ENCODE results near the gene HSD17B12. TPM values are rescaled to one million over a fixed set of nuclear protein-coding genes. Genes with fewer than 3 reads are reported as not detected.
"Not testable (repeated sequence)": the region's sequence is repeated elsewhere in the genome, so short reads cannot be mapped to it uniquely, and the experiment has no call there.

HSD17B12 gene
- total RNA-seq, 1 donor: 76.5 TPM

DNA sequence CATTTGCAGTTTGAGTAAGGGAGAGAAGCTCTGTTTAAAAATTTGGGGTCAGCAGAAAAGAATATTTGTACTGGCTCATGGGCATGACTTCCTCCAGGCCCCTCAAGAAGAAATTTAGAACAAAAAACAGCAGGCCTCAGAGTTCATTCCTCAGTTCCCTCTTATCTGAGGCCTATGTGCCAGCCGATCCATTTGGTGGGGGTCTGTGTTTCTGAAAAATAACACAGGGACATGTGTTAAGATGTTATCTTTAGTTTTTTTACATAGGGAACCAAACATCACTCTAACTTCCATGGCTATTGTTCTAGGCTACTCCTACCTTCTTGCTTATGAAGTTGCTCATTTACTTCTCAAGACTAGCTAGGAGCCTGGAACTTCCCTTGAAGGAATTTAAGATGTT, 16.2 kb upstream of the HSD17B12 start:
- TF ChIP-seq, protein P1, sequence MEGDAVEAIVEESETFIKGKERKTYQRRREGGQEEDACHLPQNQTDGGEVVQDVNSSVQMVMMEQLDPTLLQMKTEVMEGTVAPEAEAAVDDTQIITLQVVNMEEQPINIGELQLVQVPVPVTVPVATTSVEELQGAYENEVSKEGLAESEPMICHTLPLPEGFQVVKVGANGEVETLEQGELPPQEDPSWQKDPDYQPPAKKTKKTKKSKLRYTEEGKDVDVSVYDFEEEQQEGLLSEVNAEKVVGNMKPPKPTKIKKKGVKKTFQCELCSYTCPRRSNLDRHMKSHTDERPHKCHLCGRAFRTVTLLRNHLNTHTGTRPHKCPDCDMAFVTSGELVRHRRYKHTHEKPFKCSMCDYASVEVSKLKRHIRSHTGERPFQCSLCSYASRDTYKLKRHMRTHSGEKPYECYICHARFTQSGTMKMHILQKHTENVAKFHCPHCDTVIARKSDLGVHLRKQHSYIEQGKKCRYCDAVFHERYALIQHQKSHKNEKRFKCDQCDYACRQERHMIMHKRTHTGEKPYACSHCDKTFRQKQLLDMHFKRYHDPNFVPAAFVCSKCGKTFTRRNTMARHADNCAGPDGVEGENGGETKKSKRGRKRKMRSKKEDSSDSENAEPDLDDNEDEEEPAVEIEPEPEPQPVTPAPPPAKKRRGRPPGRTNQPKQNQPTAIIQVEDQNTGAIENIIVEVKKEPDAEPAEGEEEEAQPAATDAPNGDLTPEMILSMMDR (IDR thresholded peaks at IDR 0.05; ENCODE audit: insufficient read depth, low read length): no peak
- H3K4me3 ChIP-seq (ENCODE audit: low read depth, low read length): no peak overlapping the region
- no peak for DNase-seq (ENCODE audit: low read depth)

DNA sequence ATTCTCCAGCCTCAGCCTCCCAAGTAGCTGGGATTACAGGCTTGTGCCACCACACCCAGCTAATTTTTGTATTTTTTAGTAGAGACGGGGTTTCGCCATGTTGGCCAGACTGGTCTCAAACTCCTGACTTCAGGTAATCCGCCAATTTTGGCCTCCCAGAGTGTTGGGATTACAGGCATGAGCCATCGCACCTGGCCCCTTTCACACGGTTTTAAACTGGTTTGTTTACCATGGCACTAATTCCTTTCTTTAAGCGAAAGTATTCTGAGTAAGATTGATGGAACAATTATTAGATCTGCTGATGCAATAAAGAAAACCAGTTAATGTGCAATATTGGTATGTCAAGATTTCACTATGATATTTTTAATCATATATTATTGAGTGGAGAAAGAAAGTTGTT, 9.3 kb upstream of the HSD17B12 start:
- not testable (repeated sequence) for DNase-seq (ENCODE audit: low read depth)

DNA sequence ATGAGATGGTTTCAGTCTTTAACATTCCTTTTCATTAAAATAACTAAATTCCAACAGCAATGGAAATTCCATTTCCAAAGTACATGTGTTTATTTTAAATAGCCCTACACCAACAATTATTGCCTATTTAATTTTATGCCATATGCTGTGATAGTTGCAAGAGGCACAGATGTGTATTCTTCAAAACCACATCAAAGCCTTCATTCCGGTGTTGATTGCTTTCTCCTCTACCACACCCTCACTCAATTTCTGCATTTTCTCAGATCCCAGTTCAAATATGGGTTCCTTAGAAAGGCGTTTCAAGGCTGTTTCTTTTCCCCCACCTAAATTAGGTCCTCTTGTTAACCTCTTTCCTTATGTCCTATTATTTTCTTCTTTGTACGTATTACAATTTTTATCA, 6.0 kb upstream of the HSD17B12 start:
- TF ChIP-seq, protein P1 (IDR thresholded peaks at IDR 0.05; ENCODE audit: insufficient read depth, low read length): no peak
- no peak overlapping the region for H3K4me3 ChIP-seq (ENCODE audit: low read depth, low read length)
- DNase-seq (ENCODE audit: low read depth): no peak

More for the DNA sequence above, 9.3 kb upstream of the HSD17B12 start:
- not testable (repeated sequence) for H3K4me3 ChIP-seq (ENCODE audit: low read depth, low read length)

DNA sequence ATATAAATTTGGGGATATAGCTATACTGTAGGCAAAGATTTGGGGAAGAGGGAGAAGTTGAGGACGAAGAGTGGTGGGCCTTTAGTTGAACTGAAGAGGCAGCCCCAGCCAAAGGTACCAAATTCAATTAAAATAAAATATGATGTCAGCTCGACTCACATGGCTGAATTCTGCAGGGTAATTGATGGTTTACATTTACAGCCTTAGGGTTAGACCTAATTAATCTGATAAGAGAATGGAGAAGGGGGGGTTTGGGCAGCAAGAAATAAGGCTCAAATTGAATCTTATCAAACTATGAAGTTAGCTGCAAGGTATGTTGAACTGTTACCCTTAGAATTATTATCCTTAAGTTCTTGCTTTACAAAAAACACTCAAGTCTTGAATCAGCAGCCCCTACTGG, 3.6 kb upstream of the HSD17B12 start:
- DNase-seq (ENCODE audit: low read depth): no peak
- H3K4me3 ChIP-seq (ENCODE audit: low read depth, low read length): no peak overlapping the region
- TF ChIP-seq, protein P1 (IDR thresholded peaks at IDR 0.05; ENCODE audit: insufficient read depth, low read length): no peak

DNA sequence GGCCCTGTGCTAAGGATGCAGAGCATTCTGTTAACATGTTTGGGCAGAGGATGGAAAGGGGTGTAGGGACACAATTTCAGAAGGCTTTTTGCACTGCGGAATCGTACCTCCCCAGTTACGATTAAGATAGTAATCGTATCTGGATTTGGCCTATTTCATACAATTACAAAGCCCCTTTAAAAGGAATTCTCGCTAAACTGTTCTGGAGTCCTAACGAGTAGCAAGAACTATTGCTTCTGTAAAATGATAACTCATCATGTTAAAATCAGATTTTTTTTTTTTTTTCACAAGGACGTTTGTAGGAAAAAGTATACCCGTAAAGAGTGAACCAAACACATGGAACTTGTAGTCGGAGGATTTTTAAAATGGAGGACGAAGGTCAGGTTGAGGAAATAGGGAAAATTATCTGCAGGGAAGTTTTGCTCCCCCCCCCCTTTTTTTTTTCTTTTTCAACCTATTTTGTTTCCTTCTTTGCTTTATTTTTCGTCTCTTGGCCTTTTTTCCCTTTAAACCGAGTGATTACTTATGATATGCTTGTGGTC, 934 bp downstream of the HSD17B12 start:
- peak; percentile 48 for DNase-seq (ENCODE audit: low read depth)
- H3K4me3 ChIP-seq (ENCODE audit: low read depth, low read length): peak overlapping the region; percentile 83
- TF ChIP-seq, protein P1 (IDR thresholded peaks at IDR 0.05; ENCODE audit: insufficient read depth, low read length): no peak

DNA sequence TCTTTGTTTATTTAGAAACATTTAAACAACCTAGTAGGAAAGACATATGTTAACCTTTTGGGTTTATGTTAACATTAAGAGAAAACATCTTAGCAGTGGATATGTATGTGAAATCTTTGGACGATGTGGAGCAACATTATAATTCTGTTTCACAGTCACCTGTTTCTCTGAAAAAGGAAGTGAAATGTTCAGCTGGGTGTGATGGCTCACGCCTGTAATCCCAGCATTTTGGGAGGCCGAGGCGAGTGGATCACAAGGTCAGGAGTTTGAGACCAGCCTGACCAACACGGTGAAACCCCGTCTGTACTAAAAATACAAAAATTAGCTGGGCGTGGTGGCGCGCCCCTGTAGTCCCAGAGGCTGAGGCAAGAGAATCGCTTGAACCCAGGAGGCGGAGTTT, 1.5 kb downstream of the HSD17B12 start:
- H3K4me3 ChIP-seq (ENCODE audit: low read depth, low read length): peak overlapping the region; percentile 83
- DNase-seq (ENCODE audit: low read depth): peak; percentile 3

DNA sequence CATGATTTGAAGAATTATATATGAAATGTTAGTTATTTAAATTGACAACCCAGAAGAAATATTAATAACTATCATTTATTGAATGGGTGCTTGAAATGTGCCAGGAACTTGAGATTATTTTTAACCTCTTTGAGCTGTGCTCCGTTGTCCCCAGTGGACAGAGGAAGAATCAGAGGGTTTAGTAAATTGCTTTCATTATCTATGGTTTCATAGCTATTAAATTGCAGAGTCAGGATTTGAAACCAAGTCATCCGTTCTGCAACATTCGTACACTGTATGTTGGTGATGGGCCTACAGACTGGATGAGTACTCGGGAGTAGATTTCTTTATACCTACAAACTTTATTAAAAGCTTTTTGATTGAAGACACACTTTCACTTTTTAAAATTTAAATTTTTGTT, 4.9 kb downstream of the HSD17B12 start:
- TF ChIP-seq, protein P1 (IDR thresholded peaks at IDR 0.05; ENCODE audit: insufficient read depth, low read length): no peak
- no peak overlapping the region for H3K4me3 ChIP-seq (ENCODE audit: low read depth, low read length)
- no peak for DNase-seq (ENCODE audit: low read depth)

DNA sequence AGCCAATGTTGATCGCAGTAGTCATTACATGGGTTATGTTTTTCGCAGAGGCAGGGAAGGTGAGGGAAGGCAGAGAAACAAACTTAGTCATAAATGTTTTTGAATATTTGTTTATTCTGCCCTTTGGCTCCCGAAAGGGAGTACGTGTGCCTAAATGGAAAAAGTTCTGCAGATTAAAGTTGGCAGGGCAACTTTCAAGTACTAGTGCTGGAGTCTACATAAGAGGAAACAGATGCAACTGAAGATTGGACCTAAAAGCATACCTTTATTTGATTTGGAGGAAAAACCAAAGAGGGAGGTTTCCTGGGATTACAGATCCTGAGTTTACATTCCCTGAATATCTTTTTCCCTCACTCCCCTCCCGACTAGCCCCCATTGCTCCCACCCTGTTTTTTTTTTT, 5.7 kb downstream of the HSD17B12 start:
- DNase-seq (ENCODE audit: low read depth): peak; percentile 13
- no peak overlapping the region for H3K4me3 ChIP-seq (ENCODE audit: low read depth, low read length)
- TF ChIP-seq, protein P1 (IDR thresholded peaks at IDR 0.05; ENCODE audit: insufficient read depth, low read length): no peak

All from fibroblast of the aortic adventitia (primary cell).